ENCODE measurements around the gene TRAF5.

DNA sequence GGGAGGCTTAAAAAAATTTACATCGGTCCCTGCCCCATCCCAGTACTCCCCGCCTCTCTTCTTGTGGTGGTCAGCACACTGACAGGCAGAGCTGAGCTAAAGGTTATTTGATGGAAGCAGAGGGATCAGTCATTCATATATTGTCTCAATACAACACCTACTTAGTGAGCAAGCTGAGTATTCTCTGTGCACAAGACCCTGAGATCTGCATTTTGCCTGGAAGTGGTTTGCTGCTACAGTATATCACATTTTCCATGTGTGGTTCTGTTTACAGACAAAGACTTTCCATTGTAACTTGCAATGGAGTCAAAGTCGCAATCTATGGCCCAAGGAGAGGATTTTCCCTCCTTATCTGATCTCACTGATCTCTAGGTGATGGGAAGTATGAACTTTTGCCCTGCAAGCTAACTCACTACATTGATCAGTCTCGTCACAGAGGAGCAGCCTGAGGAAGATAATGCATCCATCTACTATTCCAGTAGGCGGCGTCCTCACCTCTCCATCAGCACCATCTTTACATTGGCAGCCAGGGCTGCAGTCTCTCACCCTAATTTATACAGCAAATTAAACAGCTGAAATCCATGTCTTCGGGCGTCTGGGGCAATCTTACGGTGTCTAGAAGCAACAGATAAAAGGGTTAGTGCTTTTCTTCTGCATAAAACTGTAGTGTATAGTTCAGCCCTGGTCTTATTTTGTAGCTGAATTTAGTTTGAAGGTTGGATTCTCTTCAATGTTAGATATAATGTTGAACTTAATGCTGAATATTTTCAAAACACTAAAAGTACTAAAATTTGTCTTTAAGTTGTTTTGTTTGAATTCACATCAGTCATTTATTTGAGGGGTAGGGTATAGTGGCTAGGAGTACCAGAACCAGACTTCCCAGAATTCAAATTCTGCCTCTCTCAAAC, 3.2 kb upstream of the TRAF5 start:
- TF ChIP-seq, protein P1, sequence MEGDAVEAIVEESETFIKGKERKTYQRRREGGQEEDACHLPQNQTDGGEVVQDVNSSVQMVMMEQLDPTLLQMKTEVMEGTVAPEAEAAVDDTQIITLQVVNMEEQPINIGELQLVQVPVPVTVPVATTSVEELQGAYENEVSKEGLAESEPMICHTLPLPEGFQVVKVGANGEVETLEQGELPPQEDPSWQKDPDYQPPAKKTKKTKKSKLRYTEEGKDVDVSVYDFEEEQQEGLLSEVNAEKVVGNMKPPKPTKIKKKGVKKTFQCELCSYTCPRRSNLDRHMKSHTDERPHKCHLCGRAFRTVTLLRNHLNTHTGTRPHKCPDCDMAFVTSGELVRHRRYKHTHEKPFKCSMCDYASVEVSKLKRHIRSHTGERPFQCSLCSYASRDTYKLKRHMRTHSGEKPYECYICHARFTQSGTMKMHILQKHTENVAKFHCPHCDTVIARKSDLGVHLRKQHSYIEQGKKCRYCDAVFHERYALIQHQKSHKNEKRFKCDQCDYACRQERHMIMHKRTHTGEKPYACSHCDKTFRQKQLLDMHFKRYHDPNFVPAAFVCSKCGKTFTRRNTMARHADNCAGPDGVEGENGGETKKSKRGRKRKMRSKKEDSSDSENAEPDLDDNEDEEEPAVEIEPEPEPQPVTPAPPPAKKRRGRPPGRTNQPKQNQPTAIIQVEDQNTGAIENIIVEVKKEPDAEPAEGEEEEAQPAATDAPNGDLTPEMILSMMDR (IDR thresholded peaks at IDR 0.05) = peak in 1 of 3 donors; percentile 60
- no peak for TF ChIP-seq POLR2A (IDR thresholded peaks at IDR 0.05)
